Natural killer cell (primary cell): Measurements from ENCODE around the gene RAVER2. TPM values are rescaled to one million over a fixed set of nuclear protein-coding genes. Genes with fewer than 3 reads are reported as not detected.

ENCODE experiments used
- ATAC-seq, 3 donors: fragments of 150-1000 bp in 2 of 3; fragments of 200-7000 bp in 1 of 3; cut with Tn5 transposase; 1 replicate in 1 of 3; 2 replicates in 2 of 3; pipeline ENCODE4 v1.10.0; 2021; ENCODE audit warnings: mild to moderate bottlenecking in 2 of 3, moderate library complexity in 2 of 3
- DNase-seq, 2 donors: peaks; one replicate each; pipeline versions ENCODE4 v3.0.0 to v3.0.0-alpha.2; 2013 to 2021; ENCODE audit warnings: mixed read lengths in 1 of 2
- H3K27ac ChIP-seq: one replicate; pipeline ENCODE4 v1.5.1; 2013; ENCODE audit warnings: mild to moderate bottlenecking, low read length
- H3K27me3 ChIP-seq: one replicate; pipeline ENCODE4 v1.6.1; 2013; ENCODE audit warnings: low read length; ENCODE audit not compliant: control insufficient read depth, insufficient read depth
- H3K36me3 ChIP-seq: one replicate; pipeline ENCODE4 v1.6.1; 2013; ENCODE audit warnings: low read length; ENCODE audit not compliant: control insufficient read depth, insufficient read depth
- H3K4me1 ChIP-seq: one replicate; pipeline ENCODE4 v1.6.1; 2013; ENCODE audit warnings: low read length; ENCODE audit not compliant: control insufficient read depth, insufficient read depth
- H3K4me3 ChIP-seq: one replicate; pipeline ENCODE4 v1.5.1; 2013; ENCODE audit warnings: low read length
- H3K9me3 ChIP-seq: one replicate; pipeline ENCODE4 v1.6.1; 2013; ENCODE audit warnings: low read length; ENCODE audit not compliant: control insufficient read depth, insufficient read depth
- H3K27ac Mint-ChIP-seq, 2 donors: one replicate each; pipeline ENCODE4 v1.8.0; 2022; ENCODE audit warnings: mild to moderate bottlenecking in 2 of 2, mixed read lengths in 2 of 2, moderate library complexity in 1 of 2
- H3K27me3 Mint-ChIP-seq, 2 donors: one replicate each; pipeline ENCODE4 v1.8.0; 2022; ENCODE audit warnings: low read depth in 2 of 2, mixed read lengths in 2 of 2
- H3K36me3 Mint-ChIP-seq: one replicate; pipeline ENCODE4 v1.8.0; 2022; ENCODE audit warnings: mixed read lengths
- H3K4me1 Mint-ChIP-seq, 2 donors: one replicate each; pipeline ENCODE4 v1.8.0; 2022; ENCODE audit warnings: mixed read lengths in 2 of 2
- H3K4me3 Mint-ChIP-seq: one replicate; pipeline ENCODE4 v1.8.0; 2022; ENCODE audit warnings: mild to moderate bottlenecking, moderate library complexity, mixed read lengths
- H3K9me3 Mint-ChIP-seq, 2 donors: one replicate each; pipeline ENCODE4 v1.8.0; 2022; ENCODE audit warnings: mixed read lengths in 2 of 2
- CTCF ChIP-seq: fragments of 200-600 bp; IDR thresholded peaks from one replicate; pipeline ENCODE4 v1.8.0; 2022; ENCODE audit warnings: antibody characterized with exemption
- WGBS: methylation state at CpG from one replicate; pipeline ENCODE4 v1.1.7; 2013; ENCODE audit warnings: missing lambda C conversion rate; ENCODE audit not compliant: insufficient coverage; 5-methylcytosine and 5-hydroxymethylcytosine counted together
- intact Hi-C: fragments of 100-400 bp; cut with micrococcal nuclease; formaldehyde crosslinking; loops from one replicate; pipeline ENCODE4 v1.14.2; 2022
- total RNA-seq, 4 donors: library from RNA; stranded (reverse); fragments of 120-200 nt in 1 of 4; gene quantifications; one replicate each; pipeline versions ENCODE4 v1.2.3 to v1.2.4, GENCODE V29; 2013 to 2022

The RAVER2 gene
- total RNA-seq, 3 donors from 2014 or later (not counting 1 experiment from before 2014, with no cell fraction given) = 0.82 to 1.4 (median 1.2) TPM

- peaks cover 8 to 12% of the 10 kb centered on the region in 2 donors for H3K27me3 Mint-ChIP-seq
- no peak for ATAC-seq
- H3K9me3 Mint-ChIP-seq = no peaks in the 10 kb centered on the region
- whole genome bisulfite sequencing = 81% methylated on average over 1 of the region's 1 CpG
- H3K27ac Mint-ChIP-seq = no peak overlapping the region
- intact Hi-C loops = no loop called here
- Histone ChIP-seq H3K4me1 (no peaks in the 10 kb centered on the region), H3K27me3 (no peaks in the 10 kb centered on the region), H3K9me3 (no peaks in the 10 kb centered on the region), H3K27ac (no peak overlapping the region), H3K36me3 (no peaks in the 10 kb centered on the region), H3K4me3 (no peak overlapping the region)
- no peak overlapping the region for H3K4me3 Mint-ChIP-seq
- DNase-seq = no peak
- no peaks in the 10 kb centered on the region for H3K4me1 Mint-ChIP-seq
- no peaks in the 10 kb centered on the region for H3K36me3 Mint-ChIP-seq
- TF ChIP-seq CTCF = no peak
Measured at GRCh38 chr1:64705591-64705990, 39.3 kb upstream of the RAVER2 start.

GRCh38 chr1:64711266-64711665, 33.6 kb upstream of the RAVER2 start:
- Mint-ChIP-seq H3K36me3 (no peaks in the 10 kb centered on the region), H3K9me3 (no peaks in the 10 kb centered on the region), H3K4me1 (no peaks in the 10 kb centered on the region), H3K4me3 (no peak overlapping the region), H3K27ac (no peak overlapping the region), H3K27me3 (peaks cover 10 to 19% of the 10 kb centered on the region in 2 donors)
- no peak for ATAC-seq
- DNase-seq = no peak
- intact Hi-C loops = no loop called here
- no peak for TF ChIP-seq CTCF
- Histone ChIP-seq H3K27me3 (no peaks in the 10 kb centered on the region), H3K4me1 (no peaks in the 10 kb centered on the region), H3K4me3 (no peak overlapping the region), H3K27ac (no peak overlapping the region), H3K36me3 (no peaks in the 10 kb centered on the region), H3K9me3 (no peaks in the 10 kb centered on the region)
- 20% methylated on average over 1 of the region's 1 CpG for WGBS

- H3K4me3 ChIP-seq = no peak overlapping the region
- Mint-ChIP-seq H3K36me3 (no peaks in the 10 kb centered on the region), H3K9me3 (no peaks in the 10 kb centered on the region), H3K4me1 (no peaks in the 10 kb centered on the region), H3K4me3 (no peak overlapping the region), H3K27me3 (peaks cover 10 to 19% of the 10 kb centered on the region in 2 donors), H3K27ac (no peak overlapping the region)
- no peaks in the 10 kb centered on the region for H3K27me3 ChIP-seq
- 92% methylated on average over 2 of the region's 2 CpGs for WGBS
- H3K27ac ChIP-seq = no peak overlapping the region
- ATAC-seq = no peak
- no peak for TF ChIP-seq CTCF
- H3K9me3 ChIP-seq = no peaks in the 10 kb centered on the region
- DNase-seq = no peak
- no peaks in the 10 kb centered on the region for H3K4me1 ChIP-seq
- no peaks in the 10 kb centered on the region for H3K36me3 ChIP-seq
- intact Hi-C loops = no loop called here
Measured at GRCh38 chr1:64712049-64712448, 32.8 kb upstream of the RAVER2 start.

- Histone ChIP-seq H3K4me3 (no peak overlapping the region), H3K36me3 (no peaks in the 10 kb centered on the region), H3K27me3 (no peaks in the 10 kb centered on the region), H3K4me1 (no peaks in the 10 kb centered on the region), H3K9me3 (peaks cover 2% of the 10 kb centered on the region), H3K27ac (no peak overlapping the region)
- no peak for DNase-seq
- Mint-ChIP-seq H3K4me3 (no peak overlapping the region), H3K4me1 (no peaks in the 10 kb centered on the region), H3K9me3 (peaks cover 0 to 2% of the 10 kb centered on the region in 2 donors), H3K27me3 (peaks cover 21 to 33% of the 10 kb centered on the region in 2 donors), H3K36me3 (no peaks in the 10 kb centered on the region), H3K27ac (no peak overlapping the region)
- TF ChIP-seq CTCF = no peak
- 79% methylated on average over 2 of the region's 2 CpGs for WGBS
- no peak for ATAC-seq
- intact Hi-C loops = no loop called here
Measured at GRCh38 chr1:64715186-64715585, 29.7 kb upstream of the RAVER2 start.
